Fibroblast of lung (primary cell): Measurements from ENCODE around the gene EDARADD. TPM values are rescaled to one million over a fixed set of nuclear protein-coding genes. Genes with fewer than 3 reads are reported as not detected.

Experiments used
- DNase-seq, 2 donors: peaks; one replicate each; pipeline versions ENCODE4 v3.0.0 to v3.0.0-alpha.2; 2010; ENCODE audit warnings: low read depth in 2 of 2
- H2AFZ ChIP-seq: 2 replicates; pipeline ENCODE4 v1.5.1; 2012; ENCODE audit warnings: low read length, control low read depth, inconsistent platforms
- H3K27ac ChIP-seq: 2 replicates; pipeline ENCODE4 v1.5.1; 2011; ENCODE audit warnings: low read length, control low read depth; ENCODE audit not compliant: insufficient read depth
- H3K27me3 ChIP-seq: 2 replicates; pipeline ENCODE4 v1.5.1; 2011; ENCODE audit warnings: mild to moderate bottlenecking, low read length; ENCODE audit not compliant: control insufficient read depth, insufficient read depth
- H3K36me3 ChIP-seq: 2 replicates; pipeline ENCODE4 v1.5.1; 2011; ENCODE audit warnings: low read length; ENCODE audit not compliant: control insufficient read depth, insufficient read depth
- H3K4me1 ChIP-seq: 2 replicates; pipeline ENCODE4 v1.5.1; 2011; ENCODE audit warnings: low read length; ENCODE audit not compliant: control insufficient read depth, insufficient read depth; ENCODE audit errors: extremely low read depth
- H3K4me2 ChIP-seq: 2 replicates; pipeline ENCODE4 v1.5.1; 2011; ENCODE audit warnings: low read length, control low read depth; ENCODE audit not compliant: insufficient read depth; ENCODE audit errors: extremely low read depth
- H3K4me3 ChIP-seq, 4 experiments: fragments of 200-600 bp in 1 of 4; sonication (generic) in 1 of 4; replicated peaks in 1 of 4; 2 replicates each; pipeline ENCODE4 v1.5.1; 2011 to 2016; ENCODE audit warnings: low read length in 4 of 4, low read depth in 3 of 4, mild to moderate bottlenecking in 3 of 4, control low read depth in 2 of 4, inconsistent platforms in 1 of 4, mixed read lengths in 1 of 4; ENCODE audit not compliant: insufficient read depth in 1 of 4; ENCODE audit errors: control extremely low read depth in 1 of 4
- H3K79me2 ChIP-seq: 2 replicates; pipeline ENCODE4 v1.5.1; 2012; ENCODE audit warnings: mild to moderate bottlenecking, low read length, inconsistent platforms; ENCODE audit not compliant: control insufficient read depth, insufficient read depth
- H3K9ac ChIP-seq: 2 replicates; pipeline ENCODE4 v1.5.1; 2011; ENCODE audit warnings: mild to moderate bottlenecking, low read length, control low read depth; ENCODE audit not compliant: insufficient read depth
- H3K9me3 ChIP-seq: 2 replicates; pipeline ENCODE4 v1.5.1; 2012; ENCODE audit warnings: low read depth, low read length; ENCODE audit not compliant: control insufficient read depth, insufficient read depth
- H4K20me1 ChIP-seq: 2 replicates; pipeline ENCODE4 v1.5.1; 2011; ENCODE audit warnings: low read length; ENCODE audit not compliant: control insufficient read depth, insufficient read depth; ENCODE audit errors: extremely low read depth
- CTCF ChIP-seq, 2 donors: IDR thresholded peaks in 1 of 2; conservative IDR thresholded peaks in 1 of 2; 1 replicate in 1 of 2; 2 replicates in 1 of 2; pipeline ENCODE4 v1.5.1; 2011 to 2012; ENCODE audit warnings: low read length in 2 of 2, control low read depth in 1 of 2, inconsistent platforms in 1 of 2, low read depth in 1 of 2, mild to moderate bottlenecking in 1 of 2
- EZH2 ChIP-seq: IDR thresholded peaks from 2 replicates; pipeline ENCODE4 v1.5.1; 2012; ENCODE audit warnings: low read length, control low read depth, mild to moderate bottlenecking; ENCODE audit errors: missing control alignments
- polyA plus RNA-seq, 2 donors: library from polyadenylated mRNA; depleted of rRNA in 1 of 2; stranded (reverse) in 1 of 2; unstranded in 1 of 2; fragments of >200 nt; gene quantifications; 2 replicates each; pipeline ENCODE4 v1.2.1, GENCODE V29; 2011 to 2012; ENCODE audit warnings: missing spikeins in 1 of 2
- total RNA-seq: library from RNA; depleted of rRNA; stranded (reverse); fragments of >200 nt; gene quantifications from 2 replicates; pipeline ENCODE4 v1.2.1, GENCODE V29; 2014

EDARADD gene
- total and polyA plus RNA-seq, 2 donors (not counting 1 experiment from before 2014, with no cell fraction given): not detected

GRCh38 chr1:236508593-236509027, 114.5 kb downstream of the EDARADD start:
- no peak for TF ChIP-seq CTCF (conservative IDR thresholded peaks at IDR 0.05 in 1 of 2, IDR thresholded peaks at IDR 0.05 in 1 of 2; ENCODE audit: low read depth in 1 of 2, low read length in 2 of 2)
- TF ChIP-seq EZH2: no peak
- H4K20me1 ChIP-seq: no peaks in the 10 kb centered on the region

GRCh38 chr1:236509203-236509602, 115.1 kb downstream of the EDARADD start:
- H3K79me2 ChIP-seq: no peaks in the 10 kb centered on the region
- no peaks in the 10 kb centered on the region for H3K36me3 ChIP-seq
- TF ChIP-seq CTCF (conservative IDR thresholded peaks at IDR 0.05 in 1 of 2, IDR thresholded peaks at IDR 0.05 in 1 of 2; ENCODE audit: low read depth in 1 of 2, low read length in 2 of 2) (no peak), EZH2 (no peak)
- H3K27me3 ChIP-seq: no peaks in the 10 kb centered on the region
- no peak for DNase-seq
- H3K4me1 ChIP-seq: no peaks in the 10 kb centered on the region
- no peak overlapping the region for H3K27ac ChIP-seq
- no peak overlapping the region for H3K4me3 ChIP-seq
- H2AFZ ChIP-seq: no peak overlapping the region
- no peak overlapping the region for H3K9ac ChIP-seq
- H4K20me1 ChIP-seq: no peaks in the 10 kb centered on the region
- no peak overlapping the region for H3K4me2 ChIP-seq
- no peaks in the 10 kb centered on the region for H3K9me3 ChIP-seq

More at GRCh38 chr1:236508593-236509027, 114.5 kb downstream of the EDARADD start:
- H3K9ac ChIP-seq: no peak overlapping the region
- H3K27ac ChIP-seq: no peak overlapping the region
- no peak overlapping the region for H3K4me3 ChIP-seq
- no peak overlapping the region for H3K4me2 ChIP-seq
- H3K4me1 ChIP-seq: no peaks in the 10 kb centered on the region
- no peak for DNase-seq
- no peaks in the 10 kb centered on the region for H3K9me3 ChIP-seq
- H2AFZ ChIP-seq: no peak overlapping the region
- H3K36me3 ChIP-seq: no peaks in the 10 kb centered on the region
- H3K27me3 ChIP-seq: no peaks in the 10 kb centered on the region
- H3K79me2 ChIP-seq: no peaks in the 10 kb centered on the region

GRCh38 chr1:236509647-236510401, 115.7 kb downstream of the EDARADD start:
- DNase-seq: no peak

More at GRCh38 chr1:236509647-236510401, 115.7 kb downstream of the EDARADD start:
- Histone ChIP-seq H3K9me3 (no peaks in the 10 kb centered on the region), H3K27ac (no peak overlapping the region), H3K9ac (no peak overlapping the region), H3K27me3 (no peaks in the 10 kb centered on the region), H2AFZ (no peak overlapping the region), H3K36me3 (no peaks in the 10 kb centered on the region), H3K4me3 (no peak overlapping the region), H4K20me1 (no peaks in the 10 kb centered on the region), H3K4me2 (no peak overlapping the region), H3K4me1 (no peaks in the 10 kb centered on the region), H3K79me2 (no peaks in the 10 kb centered on the region)
- no peak for TF ChIP-seq CTCF (conservative IDR thresholded peaks at IDR 0.05 in 1 of 2, IDR thresholded peaks at IDR 0.05 in 1 of 2; ENCODE audit: low read depth in 1 of 2, low read length in 2 of 2)
- TF ChIP-seq EZH2: no peak
